ENCODE results near the gene TMEM167A. TPM values are rescaled to one million over a fixed set of nuclear protein-coding genes. Genes with fewer than 3 reads are reported as not detected.

The TMEM167A gene
- total and polyA plus RNA-seq, 2 of the 8 experiments (the other 6 are each of a cell fraction or from before 2014, with no cell fraction given), result 50.6 to 178 TPM

DNA sequence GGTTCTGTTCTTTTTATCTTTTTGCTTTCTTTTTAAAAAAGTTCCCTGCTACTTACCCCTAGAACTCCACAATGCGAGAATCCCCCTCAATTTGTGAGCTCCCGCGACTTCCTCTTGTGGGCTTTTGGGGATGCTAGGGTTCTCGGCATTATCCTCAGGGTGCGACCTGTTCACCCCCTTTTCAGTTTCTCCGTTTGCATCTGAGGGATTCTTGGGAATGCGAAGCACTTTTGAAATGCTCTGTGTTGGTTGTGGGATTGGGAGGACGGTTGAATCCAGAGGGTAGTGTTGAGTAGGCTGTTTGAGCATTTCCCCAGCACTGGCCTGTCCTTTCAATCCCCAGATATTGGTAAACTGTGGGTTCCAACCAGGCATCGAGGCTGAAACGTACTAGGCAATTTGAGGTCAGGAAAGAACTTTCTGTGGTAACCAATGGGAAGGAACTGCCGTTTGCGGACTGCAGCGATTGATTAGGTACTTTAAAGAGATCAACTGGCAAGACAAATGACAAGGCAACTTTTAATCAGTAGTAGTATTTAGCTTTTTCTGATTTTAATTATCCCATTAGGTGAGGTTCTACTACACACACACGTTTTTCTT is 568 bp upstream of the TMEM167A start (continued):
- TF ChIP-seq, protein P1, sequence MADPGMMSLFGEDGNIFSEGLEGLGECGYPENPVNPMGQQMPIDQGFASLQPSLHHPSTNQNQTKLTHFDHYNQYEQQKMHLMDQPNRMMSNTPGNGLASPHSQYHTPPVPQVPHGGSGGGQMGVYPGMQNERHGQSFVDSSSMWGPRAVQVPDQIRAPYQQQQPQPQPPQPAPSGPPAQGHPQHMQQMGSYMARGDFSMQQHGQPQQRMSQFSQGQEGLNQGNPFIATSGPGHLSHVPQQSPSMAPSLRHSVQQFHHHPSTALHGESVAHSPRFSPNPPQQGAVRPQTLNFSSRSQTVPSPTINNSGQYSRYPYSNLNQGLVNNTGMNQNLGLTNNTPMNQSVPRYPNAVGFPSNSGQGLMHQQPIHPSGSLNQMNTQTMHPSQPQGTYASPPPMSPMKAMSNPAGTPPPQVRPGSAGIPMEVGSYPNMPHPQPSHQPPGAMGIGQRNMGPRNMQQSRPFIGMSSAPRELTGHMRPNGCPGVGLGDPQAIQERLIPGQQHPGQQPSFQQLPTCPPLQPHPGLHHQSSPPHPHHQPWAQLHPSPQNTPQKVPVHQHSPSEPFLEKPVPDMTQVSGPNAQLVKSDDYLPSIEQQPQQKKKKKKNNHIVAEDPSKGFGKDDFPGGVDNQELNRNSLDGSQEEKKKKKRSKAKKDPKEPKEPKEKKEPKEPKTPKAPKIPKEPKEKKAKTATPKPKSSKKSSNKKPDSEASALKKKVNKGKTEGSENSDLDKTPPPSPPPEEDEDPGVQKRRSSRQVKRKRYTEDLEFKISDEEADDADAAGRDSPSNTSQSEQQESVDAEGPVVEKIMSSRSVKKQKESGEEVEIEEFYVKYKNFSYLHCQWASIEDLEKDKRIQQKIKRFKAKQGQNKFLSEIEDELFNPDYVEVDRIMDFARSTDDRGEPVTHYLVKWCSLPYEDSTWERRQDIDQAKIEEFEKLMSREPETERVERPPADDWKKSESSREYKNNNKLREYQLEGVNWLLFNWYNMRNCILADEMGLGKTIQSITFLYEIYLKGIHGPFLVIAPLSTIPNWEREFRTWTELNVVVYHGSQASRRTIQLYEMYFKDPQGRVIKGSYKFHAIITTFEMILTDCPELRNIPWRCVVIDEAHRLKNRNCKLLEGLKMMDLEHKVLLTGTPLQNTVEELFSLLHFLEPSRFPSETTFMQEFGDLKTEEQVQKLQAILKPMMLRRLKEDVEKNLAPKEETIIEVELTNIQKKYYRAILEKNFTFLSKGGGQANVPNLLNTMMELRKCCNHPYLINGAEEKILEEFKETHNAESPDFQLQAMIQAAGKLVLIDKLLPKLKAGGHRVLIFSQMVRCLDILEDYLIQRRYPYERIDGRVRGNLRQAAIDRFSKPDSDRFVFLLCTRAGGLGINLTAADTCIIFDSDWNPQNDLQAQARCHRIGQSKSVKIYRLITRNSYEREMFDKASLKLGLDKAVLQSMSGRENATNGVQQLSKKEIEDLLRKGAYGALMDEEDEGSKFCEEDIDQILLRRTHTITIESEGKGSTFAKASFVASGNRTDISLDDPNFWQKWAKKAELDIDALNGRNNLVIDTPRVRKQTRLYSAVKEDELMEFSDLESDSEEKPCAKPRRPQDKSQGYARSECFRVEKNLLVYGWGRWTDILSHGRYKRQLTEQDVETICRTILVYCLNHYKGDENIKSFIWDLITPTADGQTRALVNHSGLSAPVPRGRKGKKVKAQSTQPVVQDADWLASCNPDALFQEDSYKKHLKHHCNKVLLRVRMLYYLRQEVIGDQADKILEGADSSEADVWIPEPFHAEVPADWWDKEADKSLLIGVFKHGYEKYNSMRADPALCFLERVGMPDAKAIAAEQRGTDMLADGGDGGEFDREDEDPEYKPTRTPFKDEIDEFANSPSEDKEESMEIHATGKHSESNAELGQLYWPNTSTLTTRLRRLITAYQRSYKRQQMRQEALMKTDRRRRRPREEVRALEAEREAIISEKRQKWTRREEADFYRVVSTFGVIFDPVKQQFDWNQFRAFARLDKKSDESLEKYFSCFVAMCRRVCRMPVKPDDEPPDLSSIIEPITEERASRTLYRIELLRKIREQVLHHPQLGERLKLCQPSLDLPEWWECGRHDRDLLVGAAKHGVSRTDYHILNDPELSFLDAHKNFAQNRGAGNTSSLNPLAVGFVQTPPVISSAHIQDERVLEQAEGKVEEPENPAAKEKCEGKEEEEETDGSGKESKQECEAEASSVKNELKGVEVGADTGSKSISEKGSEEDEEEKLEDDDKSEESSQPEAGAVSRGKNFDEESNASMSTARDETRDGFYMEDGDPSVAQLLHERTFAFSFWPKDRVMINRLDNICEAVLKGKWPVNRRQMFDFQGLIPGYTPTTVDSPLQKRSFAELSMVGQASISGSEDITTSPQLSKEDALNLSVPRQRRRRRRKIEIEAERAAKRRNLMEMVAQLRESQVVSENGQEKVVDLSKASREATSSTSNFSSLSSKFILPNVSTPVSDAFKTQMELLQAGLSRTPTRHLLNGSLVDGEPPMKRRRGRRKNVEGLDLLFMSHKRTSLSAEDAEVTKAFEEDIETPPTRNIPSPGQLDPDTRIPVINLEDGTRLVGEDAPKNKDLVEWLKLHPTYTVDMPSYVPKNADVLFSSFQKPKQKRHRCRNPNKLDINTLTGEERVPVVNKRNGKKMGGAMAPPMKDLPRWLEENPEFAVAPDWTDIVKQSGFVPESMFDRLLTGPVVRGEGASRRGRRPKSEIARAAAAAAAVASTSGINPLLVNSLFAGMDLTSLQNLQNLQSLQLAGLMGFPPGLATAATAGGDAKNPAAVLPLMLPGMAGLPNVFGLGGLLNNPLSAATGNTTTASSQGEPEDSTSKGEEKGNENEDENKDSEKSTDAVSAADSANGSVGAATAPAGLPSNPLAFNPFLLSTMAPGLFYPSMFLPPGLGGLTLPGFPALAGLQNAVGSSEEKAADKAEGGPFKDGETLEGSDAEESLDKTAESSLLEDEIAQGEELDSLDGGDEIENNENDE (IDR thresholded peaks at IDR 0.05; ENCODE audit: insufficient replicate concordance, low read length), result peak; percentile 59
- no peak; a peak in 2 of 4 replicates for TF ChIP-seq RAD21 (IDR thresholded peaks at IDR 0.05 in 1 of 2, conservative IDR thresholded peaks at IDR 0.05 in 1 of 2; ENCODE audit: low read depth in 2 of 2, low read length in 2 of 2)
- TF ChIP-seq KDM1A (IDR thresholded peaks at IDR 0.05; ENCODE audit: borderline replicate concordance, low read length), result no peak
- no peak for TF ChIP-seq KDM4A (IDR thresholded peaks at IDR 0.05; ENCODE audit: low read depth, low read length, severe bottlenecking)
- no peak for TF ChIP-seq SAP30 (IDR thresholded peaks at IDR 0.05; ENCODE audit: insufficient read depth, insufficient replicate concordance, low read length)
- no peak for TF ChIP-seq POU5F1 (IDR thresholded peaks at IDR 0.05; ENCODE audit: low read depth, low read length)
- TF ChIP-seq CTBP2 (IDR thresholded peaks at IDR 0.05; ENCODE audit: borderline replicate concordance, insufficient read depth, insufficient read length, low read length), result no peak
- TF ChIP-seq POLR2A (IDR thresholded peaks at IDR 0.05; ENCODE audit: control extremely low read depth in 1 of 2, low read depth in 2 of 2, low read length in 2 of 2), result peak in 1 of 2 experiments; percentile 66; a peak in 2 of 3 replicates
- TF ChIP-seq SIRT6 (IDR thresholded peaks at IDR 0.05; ENCODE audit: low read length), result no peak
- peak; percentile 47 for TF ChIP-seq PHF8 (conservative IDR thresholded peaks at IDR 0.05; ENCODE audit: low read depth, low read length)
- no peak for TF ChIP-seq CEBPB (IDR thresholded peaks at IDR 0.05; ENCODE audit: low read depth, low read length)

All from H1 (cell line).